GM12874 (cell line): ENCODE results near the gene GCC1.

Experiments used
- CTCF ChIP-seq: IDR thresholded peaks from 2 replicates; pipeline ENCODE4 v1.5.1; 2011; ENCODE audit warnings: low read depth, mild to moderate bottlenecking, control low read depth, low read length, moderate library complexity; ENCODE audit not compliant: insufficient read depth

Gene GCC1

GRCh38 chr7:127585044-127585953 lies at the start of gene GCC1:
GCC1 (minus strand) TSS chr7:127585596; CDS start chr7:127585182, 414 bp downstream.
- no peak for TF ChIP-seq CTCF

GRCh38 chr7:127632276-127632910 lies 47.0 kb upstream of the GCC1 start:
- TF ChIP-seq CTCF, result no peak

- peak; percentile 76 for TF ChIP-seq CTCF
Observed at GRCh38 chr7:127629268-127629854, 44.0 kb upstream of the GCC1 start.

GRCh38 chr7:127628445-127628844 lies 43.0 kb upstream of the GCC1 start:
- peak; percentile 27; the same call in 1 of the 2 replicates for TF ChIP-seq CTCF

GRCh38 chr7:127625331-127625730 lies 39.9 kb upstream of the GCC1 start:
- TF ChIP-seq CTCF, result no peak

- no peak for TF ChIP-seq CTCF
Observed at GRCh38 chr7:127620406-127621233, 35.2 kb upstream of the GCC1 start.
